GM19043 (cell line): Measurements from ENCODE around the gene PRKAG1.

ENCODE experiments used
- ATAC-seq: cut with Tn5 transposase; IDR thresholded peaks from one replicate; pipeline ENCODE4 v1.9.1; 2021; ENCODE audit warnings: low read depth; ENCODE audit not compliant: unreplicated experiment

The PRKAG1 gene

DNA sequence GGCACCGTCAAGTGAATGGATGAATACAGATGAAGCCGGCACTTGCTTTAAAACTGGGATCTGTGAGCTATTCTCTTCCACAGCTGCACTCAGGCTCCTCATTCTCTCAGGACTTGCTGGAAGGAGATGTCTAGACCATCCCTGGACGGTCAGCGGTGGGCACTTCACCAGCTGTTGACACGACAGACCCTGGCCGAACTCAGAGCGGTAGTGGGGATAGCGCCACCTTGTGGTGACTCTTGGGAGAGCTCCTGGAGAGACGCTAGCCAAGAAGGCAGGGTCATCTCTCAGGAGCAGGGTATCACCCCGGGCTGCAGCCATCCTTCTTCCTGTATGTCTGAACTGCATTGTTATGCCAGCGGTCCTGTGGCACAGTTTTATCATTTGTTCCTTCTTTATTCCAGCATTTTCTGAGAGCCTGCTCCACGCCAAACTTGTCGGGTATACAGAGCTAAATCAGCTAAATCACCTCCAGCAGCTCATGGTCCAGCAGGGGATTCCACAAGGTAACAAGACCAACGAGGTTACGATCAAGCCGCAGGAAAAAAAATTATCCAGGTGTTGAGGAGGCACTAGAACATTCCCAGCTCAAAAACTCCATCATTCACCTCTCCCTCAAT is 30.4 kb downstream of the PRKAG1 start:
- ATAC-seq, result no peak

DNA sequence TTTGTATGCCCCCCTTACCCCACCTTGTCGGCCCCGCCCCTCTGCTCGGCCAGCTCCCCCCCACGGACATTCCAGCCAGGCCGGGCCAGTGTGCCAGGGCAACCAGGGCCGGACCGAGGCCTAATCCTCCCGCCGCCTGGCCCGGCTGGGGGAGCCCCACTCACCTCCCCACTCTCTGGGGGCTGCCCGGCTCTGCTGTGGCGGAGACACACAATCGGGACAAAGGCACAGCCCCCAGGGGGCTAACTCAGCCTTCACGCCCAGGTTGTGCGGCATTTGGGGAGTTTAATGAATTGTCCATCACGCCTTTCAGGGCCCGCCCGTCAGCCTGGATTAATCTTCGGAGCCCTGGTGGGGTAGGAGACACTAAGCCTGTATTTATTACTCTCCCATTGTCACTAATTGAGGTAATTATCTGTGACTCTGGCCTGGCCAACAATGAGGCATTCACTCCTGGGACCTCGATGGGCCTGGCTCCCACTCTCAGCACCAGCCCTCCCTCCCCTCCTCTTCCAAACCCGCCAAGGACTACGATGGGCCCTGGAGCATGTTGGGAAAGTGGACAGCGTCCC is 31.8 kb downstream of the PRKAG1 start:
- ATAC-seq, result no peak

DNA sequence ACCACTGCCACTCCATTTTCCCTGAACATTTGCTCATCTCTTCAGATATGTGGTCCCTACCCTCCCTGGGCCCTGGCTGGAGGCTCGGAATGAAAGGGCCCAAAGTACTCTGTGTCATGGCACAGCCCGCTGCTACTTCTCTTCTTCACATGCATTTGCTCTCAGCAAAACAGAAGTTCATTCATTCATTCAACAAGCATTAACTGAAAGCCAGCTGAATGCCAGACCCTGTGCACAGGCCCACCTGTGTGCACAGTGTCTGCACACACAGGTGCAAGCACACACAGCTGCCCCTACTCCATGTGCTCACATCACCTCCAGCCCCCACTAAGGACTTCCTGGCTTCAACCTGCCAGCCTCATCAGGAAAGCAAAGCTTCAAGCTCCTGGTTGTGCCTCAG is 32.7 kb downstream of the PRKAG1 start:
- no peak for ATAC-seq

DNA sequence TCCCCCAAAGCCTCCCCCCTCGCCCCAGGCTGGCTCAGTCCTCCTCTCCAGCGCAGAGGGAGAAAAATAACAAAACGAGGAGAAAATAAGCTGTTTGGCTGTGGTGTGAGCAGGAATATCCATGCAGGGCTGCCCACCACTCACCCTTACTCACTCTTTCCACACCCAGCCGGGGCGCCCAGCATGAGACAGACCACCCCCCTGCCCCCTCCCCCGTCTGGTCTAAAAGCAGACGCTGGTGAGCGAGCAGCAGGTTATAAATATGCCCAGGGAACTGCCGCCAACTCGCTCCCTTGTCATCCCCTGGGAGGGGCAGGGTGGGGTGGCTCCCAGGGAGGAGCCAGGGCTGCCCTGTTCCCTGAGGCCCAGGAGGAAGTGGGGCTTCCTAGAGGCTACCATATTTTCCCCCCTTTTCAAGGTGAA is 33.1 kb downstream of the PRKAG1 start:
- ATAC-seq, result no peak

DNA sequence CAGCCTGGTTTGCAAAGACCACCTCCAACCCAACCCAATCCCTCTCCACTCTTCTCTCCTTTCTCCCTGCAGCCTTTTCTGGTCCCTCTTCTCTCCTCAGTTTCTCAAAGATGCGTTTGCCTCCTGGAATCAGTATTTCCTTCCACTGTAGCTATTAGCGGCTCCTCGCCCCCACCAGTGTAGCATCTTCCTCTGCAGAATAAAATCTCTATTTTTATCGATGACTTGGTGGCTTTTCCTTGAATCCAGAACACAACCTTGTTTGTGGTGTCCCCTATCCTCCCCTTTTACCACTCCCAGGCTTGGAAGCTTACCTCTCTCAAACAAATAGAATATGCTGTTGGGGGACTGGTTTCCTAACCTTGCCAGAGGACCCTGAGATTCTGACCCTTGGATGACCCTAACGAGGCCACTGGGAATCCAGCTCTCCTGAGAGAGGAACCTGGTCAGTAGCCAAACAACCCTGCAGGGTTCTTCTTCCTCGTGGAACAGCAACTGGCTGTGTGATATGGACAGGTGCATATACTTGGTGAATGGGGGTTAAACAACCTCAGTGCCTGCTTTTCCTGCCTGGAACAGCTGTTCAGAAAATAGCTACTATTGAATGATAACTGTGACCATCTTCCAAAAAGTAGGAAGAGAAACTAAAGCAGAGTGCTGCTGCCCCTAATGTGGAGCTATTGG is 36.0 kb downstream of the PRKAG1 start:
- no peak for ATAC-seq

DNA sequence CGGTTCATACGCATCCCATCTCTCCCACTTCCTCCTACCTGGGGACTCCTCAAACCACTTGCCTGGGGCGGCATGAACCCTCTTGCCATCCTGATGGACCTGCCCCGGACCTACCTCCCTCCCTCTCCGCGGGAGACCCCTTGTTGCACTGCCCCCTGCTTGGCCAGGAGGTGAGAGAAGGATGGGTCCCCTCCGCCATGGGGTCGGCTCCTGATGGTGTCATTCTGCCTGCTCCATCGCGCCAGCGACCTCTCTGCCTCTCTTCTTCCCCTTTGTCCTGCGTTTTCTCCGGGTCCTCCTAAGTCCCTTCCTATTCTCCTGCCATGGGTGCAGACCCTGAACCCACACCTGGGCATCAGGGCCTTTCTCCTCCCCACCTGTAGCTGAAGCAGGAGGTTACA is 36.8 kb downstream of the PRKAG1 start:
- no peak for ATAC-seq

DNA sequence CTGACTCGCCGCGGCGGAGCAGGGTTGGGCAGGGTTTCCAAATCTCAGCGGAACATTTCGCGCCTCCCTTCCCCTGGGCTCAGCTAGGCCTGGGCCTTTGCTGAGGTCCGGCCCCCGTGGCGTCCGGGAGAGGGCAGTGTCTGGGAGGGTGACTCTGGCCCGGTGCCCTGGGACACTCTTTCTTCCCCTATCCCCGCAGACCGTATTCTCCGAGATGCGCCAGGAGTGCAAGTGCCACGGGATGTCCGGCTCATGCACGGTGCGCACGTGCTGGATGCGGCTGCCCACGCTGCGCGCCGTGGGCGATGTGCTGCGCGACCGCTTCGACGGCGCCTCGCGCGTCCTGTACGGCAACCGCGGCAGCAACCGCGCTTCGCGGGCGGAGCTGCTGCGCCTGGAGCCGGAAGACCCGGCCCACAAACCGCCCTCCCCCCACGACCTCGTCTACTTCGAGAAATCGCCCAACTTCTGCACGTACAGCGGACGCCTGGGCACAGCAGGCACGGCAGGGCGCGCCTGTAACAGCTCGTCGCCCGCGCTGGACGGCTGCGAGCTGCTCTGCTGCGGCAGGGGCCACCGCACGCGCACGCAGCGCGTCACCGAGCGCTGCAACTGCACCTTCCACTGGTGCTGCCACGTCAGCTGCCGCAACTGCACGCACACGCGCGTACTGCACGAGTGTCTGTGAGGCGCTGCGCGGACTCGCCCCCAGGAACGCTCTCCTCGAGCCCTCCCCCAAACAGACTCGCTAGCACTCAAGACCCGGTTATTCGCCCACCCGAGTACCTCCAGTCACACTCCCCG is 37.4 kb downstream of the PRKAG1 start:
- no peak for ATAC-seq

DNA sequence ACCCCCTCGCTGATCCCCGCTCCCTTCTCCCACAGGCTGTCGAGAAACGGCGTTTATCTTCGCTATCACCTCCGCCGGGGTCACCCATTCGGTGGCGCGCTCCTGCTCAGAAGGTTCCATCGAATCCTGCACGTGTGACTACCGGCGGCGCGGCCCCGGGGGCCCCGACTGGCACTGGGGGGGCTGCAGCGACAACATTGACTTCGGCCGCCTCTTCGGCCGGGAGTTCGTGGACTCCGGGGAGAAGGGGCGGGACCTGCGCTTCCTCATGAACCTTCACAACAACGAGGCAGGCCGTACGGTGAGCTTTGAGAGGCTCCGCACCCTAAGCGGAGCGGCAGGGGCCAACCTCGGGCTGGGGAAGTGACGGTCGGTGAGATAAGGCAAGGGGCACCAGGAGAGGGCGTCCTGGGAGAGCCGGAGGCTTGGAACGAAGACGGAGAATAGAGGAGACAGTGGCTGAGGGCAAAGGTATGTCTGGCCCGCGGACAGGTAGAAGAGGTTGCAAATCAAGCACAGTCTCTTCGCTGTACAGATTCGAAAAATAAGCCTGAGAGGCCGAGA is 38.1 kb downstream of the PRKAG1 start:
- no peak for ATAC-seq

DNA sequence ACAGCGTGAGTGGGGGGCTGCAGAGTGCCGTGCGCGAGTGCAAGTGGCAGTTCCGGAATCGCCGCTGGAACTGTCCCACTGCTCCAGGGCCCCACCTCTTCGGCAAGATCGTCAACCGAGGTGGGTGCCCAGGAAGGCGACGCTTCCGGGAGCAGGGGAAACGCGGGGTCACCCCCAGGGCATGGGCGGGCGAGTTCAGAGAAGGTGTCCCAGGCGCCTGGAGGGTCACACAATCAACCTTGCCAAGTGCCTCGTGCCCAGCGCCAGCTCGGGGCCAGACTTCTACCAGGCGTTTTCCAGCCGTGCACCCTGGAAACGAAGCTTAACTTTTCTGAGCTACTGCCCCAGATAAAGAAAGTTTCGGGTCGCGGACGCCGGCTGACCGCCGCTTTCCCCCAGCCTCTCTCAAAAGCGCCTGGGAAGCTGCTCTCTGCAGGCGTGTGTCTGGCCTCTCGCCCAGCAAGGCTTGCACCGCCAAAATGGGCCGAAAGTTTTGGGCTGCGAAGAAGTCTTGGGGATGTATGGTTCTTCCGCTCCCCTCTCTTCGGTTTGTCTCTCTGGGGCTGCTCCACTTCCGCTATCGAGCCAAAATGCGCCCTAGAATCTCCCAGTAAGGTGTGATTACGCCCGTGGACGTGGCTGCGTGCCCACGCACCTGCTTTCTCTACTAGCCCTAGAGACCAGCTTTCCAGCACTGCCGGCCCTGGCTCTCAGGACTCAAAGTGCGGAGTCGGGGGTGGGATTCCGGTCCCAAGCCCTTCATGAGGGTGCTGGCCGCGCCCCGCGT is 38.8 kb downstream of the PRKAG1 start:
- no peak for ATAC-seq

DNA sequence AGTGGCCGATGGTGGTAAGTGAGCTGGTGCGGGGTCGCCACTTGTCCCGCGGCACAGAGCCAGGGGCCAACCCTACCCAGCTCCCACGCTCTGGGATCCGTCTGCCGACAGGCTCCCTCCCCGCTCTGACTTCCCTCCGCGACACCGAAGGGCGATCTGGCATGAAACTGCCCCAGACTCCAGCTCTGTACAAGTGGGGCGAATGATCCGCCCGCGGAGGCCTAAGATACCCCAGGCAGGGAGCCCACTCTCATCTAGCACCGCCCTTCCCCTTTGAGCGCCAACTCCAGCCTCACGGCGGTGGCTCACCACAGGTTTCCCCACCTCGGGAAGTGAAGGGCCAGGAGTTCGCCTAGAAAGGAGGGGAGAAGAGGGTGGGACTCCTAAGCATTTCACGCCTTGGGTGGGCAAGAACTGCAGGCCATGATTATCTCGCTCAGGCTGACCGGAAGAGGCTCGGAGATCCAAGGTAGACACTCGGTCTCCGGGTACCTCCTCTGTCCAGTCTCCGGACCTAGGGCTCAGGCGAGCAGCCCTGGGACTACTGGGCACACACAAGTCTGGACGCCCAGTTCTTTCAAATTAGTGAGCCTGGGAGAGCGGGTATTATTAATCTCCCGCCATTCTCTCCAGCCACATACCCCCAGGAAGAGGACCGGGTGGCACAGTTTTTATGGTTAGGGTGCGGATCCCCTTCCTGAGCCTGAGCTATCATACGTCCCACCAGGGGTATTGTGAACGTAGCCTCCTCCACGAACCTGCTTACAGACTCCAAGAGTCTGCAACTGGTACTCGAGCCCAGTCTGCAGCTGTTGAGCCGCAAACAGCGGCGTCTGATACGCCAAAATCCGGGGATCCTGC is 39.6 kb downstream of the PRKAG1 start:
- no peak for ATAC-seq

DNA sequence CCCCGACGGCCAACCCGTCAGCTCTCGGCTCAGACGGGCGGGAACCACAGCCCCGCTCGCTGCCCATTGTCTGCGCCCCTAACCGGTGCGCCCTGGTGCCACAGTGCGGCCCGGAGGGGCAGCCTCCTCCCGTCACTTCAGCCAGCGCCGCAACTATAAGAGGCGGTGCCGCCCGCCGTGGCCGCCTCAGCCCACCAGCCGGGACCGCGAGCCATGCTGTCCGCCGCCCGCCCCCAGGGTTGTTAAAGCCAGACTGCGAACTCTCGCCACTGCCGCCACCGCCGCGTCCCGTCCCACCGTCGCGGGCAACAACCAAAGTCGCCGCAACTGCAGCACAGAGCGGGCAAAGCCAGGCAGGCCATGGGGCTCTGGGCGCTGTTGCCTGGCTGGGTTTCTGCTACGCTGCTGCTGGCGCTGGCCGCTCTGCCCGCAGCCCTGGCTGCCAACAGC is 40.3 kb downstream of the PRKAG1 start, which contains the start of gene WNT1:
WNT1 (plus strand) TSS at position 32 of the 450 bp plus-strand sequence; CDS start at position 361, 329 bp downstream.
- no peak for ATAC-seq

DNA sequence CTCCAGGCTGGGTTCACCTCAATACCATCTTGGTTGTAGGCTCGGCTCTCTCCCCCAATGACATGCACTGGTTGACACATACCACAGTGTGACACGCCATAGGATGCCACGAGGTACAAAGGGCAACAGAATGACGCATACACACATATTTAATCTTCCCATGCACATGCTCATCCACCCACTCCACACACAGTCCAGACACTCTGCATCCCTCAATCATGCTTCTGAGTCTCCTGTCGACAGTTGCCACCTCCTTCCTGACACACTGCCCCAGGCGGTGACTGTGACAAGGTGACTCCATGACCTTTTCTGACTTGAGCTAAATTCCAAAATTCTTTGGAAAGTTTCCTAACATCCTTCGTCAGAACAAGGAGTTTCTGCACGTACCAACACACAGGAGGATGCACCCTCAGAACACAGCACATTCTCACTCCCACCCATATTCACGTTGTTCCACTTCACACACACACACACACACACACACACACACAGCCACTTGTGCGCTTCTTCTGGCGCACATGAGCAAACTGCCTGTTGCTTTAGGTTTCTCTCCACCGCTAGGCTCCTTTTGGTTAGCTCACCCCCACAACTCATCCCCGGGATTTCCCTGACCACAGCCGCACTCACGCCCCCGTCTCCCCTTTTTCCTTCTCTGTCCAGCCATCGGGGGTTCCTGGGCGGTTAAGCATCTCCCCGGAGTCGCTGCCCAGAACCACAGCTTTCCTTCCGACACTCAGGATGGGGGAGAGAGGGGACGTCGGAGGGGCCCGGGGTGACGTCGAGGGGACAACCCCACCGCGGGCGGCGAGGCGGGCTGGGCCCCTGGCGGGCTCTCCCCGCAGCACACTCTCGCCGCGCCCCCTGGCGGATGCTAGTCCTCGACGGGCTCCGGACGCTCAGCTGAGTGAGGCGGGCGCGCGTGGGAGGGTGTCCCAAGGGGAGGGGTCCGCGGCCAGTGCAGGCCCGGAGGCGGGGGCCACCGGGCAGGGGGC is 41.0 kb downstream of the PRKAG1 start:
- ATAC-seq, result no peak

DNA sequence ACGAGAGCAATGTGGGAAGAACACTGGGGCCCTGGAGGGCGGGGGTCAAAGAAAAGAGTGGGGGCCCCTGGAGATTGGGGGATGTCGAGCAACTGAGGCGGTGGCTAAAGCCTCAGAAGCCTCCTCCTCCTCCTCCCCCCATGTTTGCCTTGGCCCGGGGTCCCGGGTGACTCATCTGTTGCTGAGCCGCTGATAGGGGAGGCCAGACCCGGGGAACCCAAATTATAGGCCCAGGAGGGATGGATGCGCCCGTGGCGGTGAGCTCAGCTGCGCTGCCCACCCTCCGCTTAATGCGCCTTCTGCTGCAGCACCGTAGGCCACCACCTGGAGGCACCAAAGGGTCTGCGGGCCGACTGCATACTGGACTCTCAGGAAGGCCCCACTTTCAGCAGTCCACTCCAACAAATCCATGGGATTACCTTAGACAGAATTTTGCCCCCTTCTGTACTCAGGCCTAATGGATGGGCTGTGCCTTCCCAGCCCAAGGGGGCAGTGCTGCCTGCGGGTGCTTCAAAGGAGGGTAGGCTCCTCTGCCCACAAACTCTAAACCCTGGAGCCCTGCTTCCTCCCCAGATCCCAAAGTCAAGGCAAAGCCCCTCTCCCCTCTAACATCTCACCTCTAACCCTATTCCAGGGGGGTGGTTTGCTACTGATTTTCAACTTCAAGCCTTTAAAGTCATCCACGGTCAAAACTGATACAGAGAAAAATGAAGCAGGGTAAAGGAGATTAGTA is 44.5 kb downstream of the PRKAG1 start:
- no peak for ATAC-seq

DNA sequence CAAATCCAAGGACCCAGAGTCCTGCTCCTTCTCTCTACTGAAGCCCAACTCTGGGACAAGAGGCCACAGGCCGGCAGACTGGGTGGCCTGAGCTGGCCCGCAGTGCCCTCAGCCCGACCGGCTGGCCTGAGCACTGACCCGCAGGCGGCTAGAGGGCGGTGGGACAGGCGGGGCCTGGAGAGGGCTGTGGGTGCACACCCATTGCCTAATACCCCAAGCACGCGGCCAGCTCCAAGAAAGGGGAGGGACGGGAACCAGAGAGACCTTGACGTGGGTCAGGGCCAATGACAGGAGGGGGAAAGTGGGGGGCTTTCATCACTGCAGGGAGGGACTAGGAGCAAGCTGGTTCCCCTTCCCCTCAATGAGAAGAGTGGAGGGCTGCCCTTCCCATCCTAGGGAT is 45.0 kb downstream of the PRKAG1 start:
- ATAC-seq, result no peak

DNA sequence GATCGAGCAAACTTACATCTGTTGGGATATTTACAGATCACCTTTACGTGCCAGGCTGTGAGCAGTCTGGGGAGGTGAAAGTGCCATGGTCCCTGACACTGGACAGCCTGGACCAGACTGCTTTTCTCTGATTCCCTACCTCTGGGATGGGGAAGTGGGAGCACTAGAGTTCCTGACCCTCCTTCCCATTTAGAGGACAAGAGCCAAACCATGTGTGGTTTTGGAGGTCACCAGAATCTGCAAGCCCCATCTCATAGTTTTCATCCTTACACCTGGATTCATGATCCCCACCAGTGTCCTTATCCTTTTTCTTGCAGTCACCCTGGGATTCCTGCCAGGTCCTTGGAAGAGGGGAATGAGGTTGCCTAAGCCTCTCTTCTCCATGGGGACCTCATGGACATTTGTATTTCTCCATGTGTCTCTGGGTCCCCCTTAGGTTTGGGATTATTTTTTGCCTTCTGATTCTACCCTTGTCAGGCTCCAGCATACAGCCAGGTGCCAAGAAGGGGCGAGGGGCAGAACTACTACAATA is 45.6 kb downstream of the PRKAG1 start:
- no peak for ATAC-seq

DNA sequence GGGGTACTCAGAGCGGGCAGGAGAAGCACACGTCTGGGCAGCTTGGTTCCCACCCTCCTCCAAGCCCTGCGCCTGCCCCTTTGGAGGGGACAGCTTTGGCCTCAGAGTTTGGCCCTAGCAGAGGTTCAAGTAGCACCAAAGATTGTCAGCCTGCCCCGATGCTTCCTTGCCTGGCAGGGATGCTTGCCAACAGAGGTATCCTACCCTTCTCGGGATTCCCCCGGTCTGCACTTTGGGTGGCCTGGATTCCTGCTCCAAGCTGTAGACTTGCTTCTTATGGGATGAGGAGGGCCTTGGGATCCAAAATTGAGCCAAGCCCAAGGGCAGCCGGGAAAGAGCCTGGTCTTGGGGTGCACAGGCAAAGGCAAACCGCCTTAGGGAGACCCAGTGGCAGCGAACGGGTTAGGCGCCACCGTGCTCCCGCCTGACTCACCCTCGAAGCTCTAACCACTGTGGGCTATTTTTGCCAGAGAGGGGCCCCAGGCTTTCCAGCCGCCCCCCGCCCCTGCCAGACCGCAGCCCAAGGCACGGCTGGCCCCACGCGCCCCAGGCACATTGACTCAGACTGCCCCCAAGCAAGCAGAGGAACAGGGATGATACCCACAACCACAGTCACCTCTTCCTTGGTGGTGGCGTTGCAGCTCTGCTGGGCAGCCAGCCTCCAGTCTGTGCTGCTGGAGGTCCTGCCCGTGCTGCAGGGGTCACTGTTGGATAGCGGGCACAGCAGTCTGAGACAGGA is 46.2 kb downstream of the PRKAG1 start:
- no peak for ATAC-seq
